ENCODE data around the gene CASZ1. TPM values are rescaled to one million over a fixed set of nuclear protein-coding genes. Genes with fewer than 3 reads are reported as not detected.

CASZ1 gene
- total RNA-seq, 1 experiment from 2014 or later = 12.6 TPM

DNA sequence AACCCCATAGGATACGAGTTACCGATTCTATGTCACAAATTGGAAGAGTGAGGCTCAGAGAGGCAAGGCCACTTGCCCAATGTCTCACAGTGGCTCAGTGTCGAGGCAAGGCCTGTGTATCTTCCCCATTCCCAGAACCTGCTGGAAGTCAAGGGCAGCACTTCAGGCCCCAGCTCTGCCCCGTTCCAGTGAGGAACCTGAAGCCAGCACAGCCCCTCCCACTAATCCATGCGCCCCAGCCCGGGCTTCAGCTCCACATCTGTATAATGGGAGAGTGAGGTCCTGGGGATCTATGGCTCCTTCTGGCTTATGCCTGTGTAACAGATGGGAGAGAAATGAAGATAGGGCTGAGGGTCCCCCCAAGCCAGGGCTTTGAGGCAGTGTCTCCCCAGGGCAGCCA, 56.3 kb downstream of the CASZ1 start:
- TF ChIP-seq, protein P1, sequence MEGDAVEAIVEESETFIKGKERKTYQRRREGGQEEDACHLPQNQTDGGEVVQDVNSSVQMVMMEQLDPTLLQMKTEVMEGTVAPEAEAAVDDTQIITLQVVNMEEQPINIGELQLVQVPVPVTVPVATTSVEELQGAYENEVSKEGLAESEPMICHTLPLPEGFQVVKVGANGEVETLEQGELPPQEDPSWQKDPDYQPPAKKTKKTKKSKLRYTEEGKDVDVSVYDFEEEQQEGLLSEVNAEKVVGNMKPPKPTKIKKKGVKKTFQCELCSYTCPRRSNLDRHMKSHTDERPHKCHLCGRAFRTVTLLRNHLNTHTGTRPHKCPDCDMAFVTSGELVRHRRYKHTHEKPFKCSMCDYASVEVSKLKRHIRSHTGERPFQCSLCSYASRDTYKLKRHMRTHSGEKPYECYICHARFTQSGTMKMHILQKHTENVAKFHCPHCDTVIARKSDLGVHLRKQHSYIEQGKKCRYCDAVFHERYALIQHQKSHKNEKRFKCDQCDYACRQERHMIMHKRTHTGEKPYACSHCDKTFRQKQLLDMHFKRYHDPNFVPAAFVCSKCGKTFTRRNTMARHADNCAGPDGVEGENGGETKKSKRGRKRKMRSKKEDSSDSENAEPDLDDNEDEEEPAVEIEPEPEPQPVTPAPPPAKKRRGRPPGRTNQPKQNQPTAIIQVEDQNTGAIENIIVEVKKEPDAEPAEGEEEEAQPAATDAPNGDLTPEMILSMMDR (IDR thresholded peaks at IDR 0.05; ENCODE audit: unreplicated experiment) = no peak

DNA sequence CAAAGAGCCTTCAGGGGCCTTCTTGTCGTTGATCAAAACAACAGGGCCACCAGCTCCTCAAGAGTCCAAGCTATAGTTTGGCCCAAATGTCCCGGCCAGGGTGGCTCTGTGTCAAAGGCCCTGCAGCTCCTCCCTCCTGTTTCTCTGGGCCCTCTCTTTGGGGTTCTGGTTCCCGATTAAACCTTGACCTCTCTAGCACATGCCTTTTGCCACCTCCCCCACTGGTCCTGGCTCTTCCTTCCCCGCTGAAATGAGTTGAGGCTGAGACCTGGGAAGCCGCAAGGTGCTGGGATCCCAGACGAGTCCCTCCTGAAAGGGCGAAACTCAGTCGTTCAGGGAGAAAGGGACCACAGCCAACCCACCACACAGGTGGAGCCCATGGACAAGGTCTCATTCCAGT, 56.9 kb downstream of the CASZ1 start:
- Mint-ChIP-seq H3K9me3 (ENCODE audit: low read depth, unreplicated experiment) (no peaks in the 10 kb centered on the region), H3K27ac (ENCODE audit: unreplicated experiment) (no peak overlapping the region), H3K27me3 (ENCODE audit: unreplicated experiment) (no peaks in the 10 kb centered on the region), H3K36me3 (ENCODE audit: insufficient read depth, unreplicated experiment) (no peaks in the 10 kb centered on the region), H3K4me3 (ENCODE audit: low read depth, unreplicated experiment) (no peak overlapping the region), H3K4me1 (ENCODE audit: low read depth, unreplicated experiment) (no peaks in the 10 kb centered on the region)
- intact Hi-C loops (cut with micrococcal nuclease; ENCODE audit: unreplicated experiment) = no loop called here
- CTCF ChIA-PET = no interaction called here
- no peak for DNase-seq
- no TSS peak for BruUV-seq (replicated peaks)
- TF ChIP-seq, protein P1 (IDR thresholded peaks at IDR 0.05; ENCODE audit: unreplicated experiment) = no peak

More for the DNA sequence above, 56.3 kb downstream of the CASZ1 start:
- no peak overlapping the region for H3K27ac Mint-ChIP-seq (ENCODE audit: unreplicated experiment)
- no TSS peak for BruUV-seq (replicated peaks)
- no peaks in the 10 kb centered on the region for H3K9me3 Mint-ChIP-seq (ENCODE audit: low read depth, unreplicated experiment)
- no peaks in the 10 kb centered on the region for H3K36me3 Mint-ChIP-seq (ENCODE audit: insufficient read depth, unreplicated experiment)
- CTCF ChIA-PET = no interaction called here
- H3K4me3 Mint-ChIP-seq (ENCODE audit: low read depth, unreplicated experiment) = no peak overlapping the region
- intact Hi-C loops (cut with micrococcal nuclease; ENCODE audit: unreplicated experiment) = no loop called here
- H3K4me1 Mint-ChIP-seq (ENCODE audit: low read depth, unreplicated experiment) = no peaks in the 10 kb centered on the region
- H3K27me3 Mint-ChIP-seq (ENCODE audit: unreplicated experiment) = no peaks in the 10 kb centered on the region
- DNase-seq = no peak

DNA sequence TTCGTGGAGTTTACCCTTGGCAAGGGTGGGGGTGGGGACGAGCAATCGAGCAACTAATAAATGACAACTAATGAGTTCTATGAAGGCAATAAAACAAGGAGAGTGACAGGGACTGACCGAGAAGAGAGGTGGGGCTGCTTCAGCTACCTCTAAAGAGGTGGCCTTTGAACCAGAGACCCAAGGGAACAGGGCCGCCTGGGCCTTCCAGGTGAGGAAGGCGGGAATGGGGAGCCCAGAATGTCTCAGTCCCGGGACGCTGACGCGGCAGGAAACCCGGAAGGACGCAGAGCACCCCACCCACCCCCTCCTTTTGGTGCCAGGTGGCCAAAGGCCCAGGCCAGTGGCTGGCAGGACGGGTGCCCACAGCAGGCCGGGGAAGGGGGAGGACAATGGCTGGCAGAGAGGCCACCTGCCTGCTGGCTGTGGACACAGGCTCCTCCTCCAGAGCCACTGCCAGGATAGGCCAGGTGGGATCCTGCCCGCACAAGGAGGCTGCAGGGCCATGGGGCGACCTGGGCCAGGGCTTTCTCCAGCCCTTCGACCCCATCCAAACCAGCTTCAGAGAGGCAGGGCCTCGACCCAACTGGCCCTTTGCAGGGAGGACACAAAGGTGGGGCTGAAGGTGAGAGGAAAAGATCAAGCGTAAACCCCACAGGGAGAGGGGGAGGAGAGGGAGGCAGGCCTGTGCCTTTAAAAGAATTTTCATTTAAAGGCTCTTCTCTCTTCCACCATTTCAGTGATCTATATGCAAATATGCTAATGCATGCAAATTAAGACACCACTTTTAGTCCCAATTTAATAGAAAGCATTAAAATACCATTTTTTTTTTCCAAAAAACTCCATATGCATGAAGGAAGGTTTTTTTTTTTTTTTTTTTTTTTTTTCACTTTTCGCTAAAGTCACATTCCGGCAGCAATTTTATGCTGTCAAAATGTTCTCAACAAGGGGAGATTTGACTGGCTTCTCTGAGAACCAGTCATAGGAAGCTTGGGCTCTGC, 58.1 kb downstream of the CASZ1 start:
- no peaks in the 10 kb centered on the region for H3K36me3 Mint-ChIP-seq (ENCODE audit: insufficient read depth, unreplicated experiment)
- H3K27ac Mint-ChIP-seq (ENCODE audit: unreplicated experiment) = no peak overlapping the region
- no TSS peak for BruUV-seq (replicated peaks)
- intact Hi-C loops (cut with micrococcal nuclease; ENCODE audit: unreplicated experiment) = no loop called here
- no peaks in the 10 kb centered on the region for H3K27me3 Mint-ChIP-seq (ENCODE audit: unreplicated experiment)
- no peak overlapping the region for H3K4me3 Mint-ChIP-seq (ENCODE audit: low read depth, unreplicated experiment)
- DNase-seq = no peak
- H3K9me3 Mint-ChIP-seq (ENCODE audit: low read depth, unreplicated experiment) = no peaks in the 10 kb centered on the region
- TF ChIP-seq, protein P1 (IDR thresholded peaks at IDR 0.05; ENCODE audit: unreplicated experiment) = no peak
- CTCF ChIA-PET = no interaction called here
- no peaks in the 10 kb centered on the region for H3K4me1 Mint-ChIP-seq (ENCODE audit: low read depth, unreplicated experiment)

DNA sequence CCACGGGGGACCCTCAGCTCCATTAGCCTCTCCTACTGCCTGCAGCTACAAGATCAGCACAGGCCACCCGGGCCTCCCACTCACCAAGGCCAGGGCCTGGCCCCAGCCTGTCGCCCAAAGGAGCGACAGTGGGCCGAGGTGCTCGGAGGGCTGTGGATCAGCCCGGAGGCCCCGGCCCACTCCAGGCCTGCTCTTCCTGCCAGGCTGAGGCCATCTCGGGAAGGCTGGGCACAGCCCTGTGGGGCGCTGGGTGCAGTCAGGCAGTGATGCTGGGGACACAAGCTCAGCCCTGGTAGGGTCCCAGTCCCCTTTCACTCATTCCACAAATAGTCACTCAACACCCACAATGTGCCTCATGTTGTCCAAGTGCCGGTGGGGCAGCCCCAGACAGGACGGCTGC, 58.8 kb downstream of the CASZ1 start:
- no peak overlapping the region for H3K27ac Mint-ChIP-seq (ENCODE audit: unreplicated experiment)
- TF ChIP-seq, protein P1 (IDR thresholded peaks at IDR 0.05; ENCODE audit: unreplicated experiment) = no peak
- H3K9me3 Mint-ChIP-seq (ENCODE audit: low read depth, unreplicated experiment) = no peaks in the 10 kb centered on the region
- H3K4me1 Mint-ChIP-seq (ENCODE audit: low read depth, unreplicated experiment) = no peaks in the 10 kb centered on the region
- no peak for DNase-seq
- no TSS peak for BruUV-seq (replicated peaks)
- CTCF ChIA-PET = no interaction called here
- H3K4me3 Mint-ChIP-seq (ENCODE audit: low read depth, unreplicated experiment) = no peak overlapping the region
- intact Hi-C loops (cut with micrococcal nuclease; ENCODE audit: unreplicated experiment) = no loop called here
- no peaks in the 10 kb centered on the region for H3K36me3 Mint-ChIP-seq (ENCODE audit: insufficient read depth, unreplicated experiment)
- no peaks in the 10 kb centered on the region for H3K27me3 Mint-ChIP-seq (ENCODE audit: unreplicated experiment)
